Smooth muscle cell (in vitro differentiated cells): ENCODE measurements around the gene ITPR1. TPM values are rescaled to one million over a fixed set of nuclear protein-coding genes. Genes with fewer than 3 reads are reported as not detected.
A peak's percentile ranks its signal among the peaks of the same experiment; 100 is the strongest.

Source experiments
- DNase-seq: peaks from one replicate; lab custom pipeline; 2025; ENCODE audit not compliant: unreplicated experiment; lab: John Stamatoyannopoulos, UW
- H2AFZ ChIP-seq: fragments of 200-600 bp; sonication (generic); 2 replicates; pipeline ENCODE4 v1.6.0; 2016; ENCODE audit warnings: antibody characterized with exemption, low read depth, mild to moderate bottlenecking
- H3F3A ChIP-seq: fragments of 200-600 bp; sonication (generic); 2 replicates; pipeline ENCODE4 v1.6.0; 2017; ENCODE audit warnings: antibody characterized with exemption, low read depth
- H3K27ac ChIP-seq: fragments of 200-600 bp; sonication (generic); 2 replicates; pipeline ENCODE4 v1.5.1; 2016; ENCODE audit warnings: low read depth, mild to moderate bottlenecking
- H3K27me3 ChIP-seq: fragments of 200-600 bp; sonication (generic); 2 replicates; pipeline ENCODE4 v1.6.1; 2016; ENCODE audit warnings: low read depth, mild to moderate bottlenecking
- H3K36me3 ChIP-seq: fragments of 200-600 bp; sonication (generic); 2 replicates; pipeline ENCODE4 v1.5.1; 2016; ENCODE audit warnings: low read depth
- H3K4me1 ChIP-seq: fragments of 200-600 bp; sonication (generic); 2 replicates; pipeline ENCODE4 v1.5.1; 2016; ENCODE audit warnings: low read depth
- H3K4me2 ChIP-seq: fragments of 200-600 bp; sonication (generic); 2 replicates; pipeline ENCODE4 v1.6.0; 2016; ENCODE audit warnings: mild to moderate bottlenecking
- H3K4me3 ChIP-seq: fragments of 200-600 bp; sonication (generic); 2 replicates; pipeline ENCODE4 v1.5.1; 2016; ENCODE audit warnings: mild to moderate bottlenecking
- H3K79me2 ChIP-seq: fragments of 200-600 bp; sonication (generic); 2 replicates; pipeline ENCODE4 v1.6.0; 2016; ENCODE audit warnings: low read depth, mild to moderate bottlenecking
- H3K9ac ChIP-seq: fragments of 200-600 bp; sonication (generic); 2 replicates; pipeline ENCODE4 v1.6.0; 2016; ENCODE audit warnings: low read depth
- H3K9me3 ChIP-seq: fragments of 200-600 bp; sonication (generic); replicated peaks from 2 replicates; pipeline ENCODE4 v1.5.1; 2016; ENCODE audit warnings: low read depth
- H4K20me1 ChIP-seq: fragments of 200-600 bp; sonication (generic); 2 replicates; pipeline ENCODE4 v1.6.0; 2016; ENCODE audit warnings: low read depth
- CTCF ChIP-seq: fragments of 200-600 bp; sonication (generic); IDR thresholded peaks from 2 replicates; pipeline ENCODE4 v1.5.1; 2017; ENCODE audit warnings: borderline replicate concordance, mild to moderate bottlenecking, antibody characterized with exemption; ENCODE audit not compliant: insufficient read depth, poor library complexity, severe bottlenecking
- WGBS: methylation state at CpG from one replicate; pipeline ENCODE4 v1.1.7; 2016; ENCODE audit warnings: low lambda C conversion rate; 5-methylcytosine and 5-hydroxymethylcytosine counted together
- polyA plus RNA-seq: library from polyadenylated mRNA; unstranded; fragments of >200 nt; fragmentation: Nextera tagmentation; extraction: Ambion mirVana; gene quantifications from 2 replicates; pipeline ENCODE4 v1.2.1, GENCODE V29; 2016
- total RNA-seq: library from RNA; depleted of rRNA; stranded (reverse); fragments of >200 nt; gene quantifications from 2 replicates; pipeline ENCODE4 v1.2.3, GENCODE V29; 2014

ITPR1 gene
- total and polyA plus RNA-seq, 2 experiments from 2014 or later = 16.4 to 28.6 TPM

GRCh38 chr3:4757575-4758248 lies 264.6 kb downstream of the ITPR1 start:
- no peaks in the 10 kb centered on the region for H3K36me3 ChIP-seq

GRCh38 chr3:4758249-4758860 lies 265.2 kb downstream of the ITPR1 start:
- H3K4me2 ChIP-seq = no peak overlapping the region

More at GRCh38 chr3:4757575-4758248, 264.6 kb downstream of the ITPR1 start:
- no peaks in the 10 kb centered on the region for H3K4me1 ChIP-seq
- H3K9ac ChIP-seq = no peak overlapping the region
- H3K4me3 ChIP-seq = no peak overlapping the region
- H3K27me3 ChIP-seq = no peaks in the 10 kb centered on the region
- no peak overlapping the region for H3K4me2 ChIP-seq
- H3K27ac ChIP-seq = no peak overlapping the region
- H3F3A ChIP-seq = peaks cover 3% of the 10 kb centered on the region
- no peaks in the 10 kb centered on the region for H3K9me3 ChIP-seq
- WGBS = 86% methylated on average over 12 of the region's 12 CpGs
- H2AFZ ChIP-seq = no peak overlapping the region
- no peaks in the 10 kb centered on the region for H4K20me1 ChIP-seq
- DNase-seq = no peak
- TF ChIP-seq CTCF = no peak
- H3K79me2 ChIP-seq = no peaks in the 10 kb centered on the region

GRCh38 chr3:4758957-4759656 lies 266.0 kb downstream of the ITPR1 start:
- TF ChIP-seq CTCF = no peak
- H3K4me2 ChIP-seq = no peak overlapping the region
- no peaks in the 10 kb centered on the region for H3K79me2 ChIP-seq
- no peaks in the 10 kb centered on the region for H3K27me3 ChIP-seq
- H4K20me1 ChIP-seq = no peaks in the 10 kb centered on the region
- no peak overlapping the region for H3K27ac ChIP-seq
- no peaks in the 10 kb centered on the region for H3F3A ChIP-seq
- DNase-seq = no peak
- H3K9ac ChIP-seq = no peak overlapping the region
- no peaks in the 10 kb centered on the region for H3K36me3 ChIP-seq
- H3K4me1 ChIP-seq = no peaks in the 10 kb centered on the region
- 86% methylated on average over 8 of the region's 8 CpGs for WGBS
- no peaks in the 10 kb centered on the region for H3K9me3 ChIP-seq
- no peak overlapping the region for H3K4me3 ChIP-seq
- peak overlapping the region; percentile 40 for H2AFZ ChIP-seq

More at GRCh38 chr3:4758249-4758860, 265.2 kb downstream of the ITPR1 start:
- Histone ChIP-seq H3K36me3 (no peaks in the 10 kb centered on the region), H3F3A (no peaks in the 10 kb centered on the region), H3K9ac (no peak overlapping the region), H3K27ac (no peak overlapping the region), H3K79me2 (no peaks in the 10 kb centered on the region), H2AFZ (no peak overlapping the region), H3K9me3 (no peaks in the 10 kb centered on the region), H3K4me1 (no peaks in the 10 kb centered on the region), H3K27me3 (no peaks in the 10 kb centered on the region), H3K4me3 (no peak overlapping the region), H4K20me1 (no peaks in the 10 kb centered on the region)
- no peak for DNase-seq
- TF ChIP-seq CTCF = no peak
- WGBS = 92% methylated on average over 9 of the region's 9 CpGs
